Ishikawa (cell line): ENCODE data around the gene ST8SIA2.

ENCODE experiments used
- EGR1 ChIP-seq: IDR thresholded peaks from 2 replicates; pipeline ENCODE4 v1.6.1; 2012
- EP300 ChIP-seq: IDR thresholded peaks from 2 replicates; pipeline ENCODE4 v1.6.1; 2012; ENCODE audit warnings: borderline replicate concordance

DNA sequence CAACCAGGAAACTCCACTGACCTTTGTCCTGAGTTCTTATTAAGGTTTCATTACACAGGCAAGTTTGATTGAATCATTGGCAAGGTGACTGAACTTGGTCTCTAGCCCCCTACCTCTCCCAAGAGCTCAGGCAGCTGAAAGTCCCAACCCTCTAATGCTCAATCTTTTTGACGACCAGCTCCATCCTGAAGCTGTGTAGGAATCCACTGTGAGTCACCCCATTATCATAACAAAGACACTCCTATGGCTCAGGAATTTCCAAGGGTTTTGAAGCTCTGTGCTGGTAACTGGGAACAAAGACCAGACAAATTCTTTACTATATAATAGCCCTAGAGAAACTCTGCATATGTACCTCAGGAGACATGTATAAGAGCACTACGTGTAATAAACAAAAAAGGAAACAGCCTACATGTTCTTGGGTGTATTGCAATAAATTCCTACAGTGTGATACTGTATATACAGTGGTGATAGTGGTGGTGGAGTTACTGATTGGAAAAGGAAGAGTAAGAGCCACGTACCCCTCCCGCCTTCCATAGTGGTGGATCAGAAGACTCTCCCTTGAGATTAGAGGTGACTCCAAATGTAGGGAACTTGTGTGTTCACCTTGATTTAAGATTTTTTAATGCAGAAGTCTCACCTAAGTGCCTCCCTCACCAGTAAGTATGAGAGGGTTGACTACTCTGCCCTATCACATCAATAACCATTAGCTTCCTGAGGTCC lies 116.6 kb downstream of the ST8SIA2 start:
- no peak for TF ChIP-seq EGR1
- no peak for TF ChIP-seq EP300
